ENCODE results near the gene SPIB. TPM values are rescaled to one million over a fixed set of nuclear protein-coding genes. Genes with fewer than 3 reads are reported as not detected.

The SPIB gene
- total RNA-seq: 1.7 and 2.5 TPM in 2 replicates
- long read RNA-seq: 0 reads

GRCh38 chr19:50418176-50419021 is at the start of gene SPIB:
SPIB (plus strand) TSS chr19:50418938; CDS start chr19:50418963, 25 bp downstream.
- H3K27ac Mint-ChIP-seq: no peak within 1 kb of the TSS
- DNase-seq (ENCODE audit: low spot score, unreplicated experiment): no peak
- H3K4me1 Mint-ChIP-seq (ENCODE audit: low read depth): peaks cover 9% of the 10 kb centered on the region
- no peaks in the 10 kb centered on the region for H3K36me3 Mint-ChIP-seq (ENCODE audit: insufficient read depth)
- TF ChIP-seq, protein P1, sequence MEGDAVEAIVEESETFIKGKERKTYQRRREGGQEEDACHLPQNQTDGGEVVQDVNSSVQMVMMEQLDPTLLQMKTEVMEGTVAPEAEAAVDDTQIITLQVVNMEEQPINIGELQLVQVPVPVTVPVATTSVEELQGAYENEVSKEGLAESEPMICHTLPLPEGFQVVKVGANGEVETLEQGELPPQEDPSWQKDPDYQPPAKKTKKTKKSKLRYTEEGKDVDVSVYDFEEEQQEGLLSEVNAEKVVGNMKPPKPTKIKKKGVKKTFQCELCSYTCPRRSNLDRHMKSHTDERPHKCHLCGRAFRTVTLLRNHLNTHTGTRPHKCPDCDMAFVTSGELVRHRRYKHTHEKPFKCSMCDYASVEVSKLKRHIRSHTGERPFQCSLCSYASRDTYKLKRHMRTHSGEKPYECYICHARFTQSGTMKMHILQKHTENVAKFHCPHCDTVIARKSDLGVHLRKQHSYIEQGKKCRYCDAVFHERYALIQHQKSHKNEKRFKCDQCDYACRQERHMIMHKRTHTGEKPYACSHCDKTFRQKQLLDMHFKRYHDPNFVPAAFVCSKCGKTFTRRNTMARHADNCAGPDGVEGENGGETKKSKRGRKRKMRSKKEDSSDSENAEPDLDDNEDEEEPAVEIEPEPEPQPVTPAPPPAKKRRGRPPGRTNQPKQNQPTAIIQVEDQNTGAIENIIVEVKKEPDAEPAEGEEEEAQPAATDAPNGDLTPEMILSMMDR (IDR thresholded peaks at IDR 0.05; ENCODE audit: unreplicated experiment): no peak
- no peaks in the 10 kb centered on the region for H3K9me3 Mint-ChIP-seq (ENCODE audit: low read depth)
- peaks cover 26% of the 10 kb centered on the region for H3K27me3 Mint-ChIP-seq
- H3K4me3 Mint-ChIP-seq (ENCODE audit: low read depth): peak within 1 kb of the TSS; percentile 35

- Mint-ChIP-seq H3K27ac (no peak overlapping the region), H3K9me3 (ENCODE audit: low read depth) (no peaks in the 10 kb centered on the region), H3K27me3 (no peaks in the 10 kb centered on the region), H3K4me3 (ENCODE audit: low read depth) (no peak overlapping the region), H3K36me3 (ENCODE audit: insufficient read depth) (peaks cover 2% of the 10 kb centered on the region), H3K4me1 (ENCODE audit: low read depth) (peaks cover 6% of the 10 kb centered on the region)
- TF ChIP-seq, protein P1 (IDR thresholded peaks at IDR 0.05; ENCODE audit: unreplicated experiment): no peak
- no peak for DNase-seq (ENCODE audit: low spot score, unreplicated experiment)
Observed at GRCh38 chr19:50371914-50372475, 46.7 kb upstream of the SPIB start.

- peak within 1 kb of the TSS; percentile 100 for H3K4me3 Mint-ChIP-seq (ENCODE audit: low read depth)
- peaks cover 20% of the 10 kb centered on the region for H3K36me3 Mint-ChIP-seq (ENCODE audit: insufficient read depth)
- H3K27ac Mint-ChIP-seq: peak within 1 kb of the TSS; percentile 100
- peaks cover 2% of the 10 kb centered on the region for H3K4me1 Mint-ChIP-seq (ENCODE audit: low read depth)
- no peaks in the 10 kb centered on the region for H3K27me3 Mint-ChIP-seq
- TF ChIP-seq, protein P1 (IDR thresholded peaks at IDR 0.05; ENCODE audit: unreplicated experiment): no peak
- peak; percentile 77 for DNase-seq (ENCODE audit: low spot score, unreplicated experiment)
- no peaks in the 10 kb centered on the region for H3K9me3 Mint-ChIP-seq (ENCODE audit: low read depth)
Observed at GRCh38 chr19:50376166-50377050, 42.3 kb upstream of the SPIB start, which contains the start of gene NR1H2. NR1H2 (plus strand) TSS chr19:50376457; CDS start chr19:50377606, 1,149 bp downstream.

DNA sequence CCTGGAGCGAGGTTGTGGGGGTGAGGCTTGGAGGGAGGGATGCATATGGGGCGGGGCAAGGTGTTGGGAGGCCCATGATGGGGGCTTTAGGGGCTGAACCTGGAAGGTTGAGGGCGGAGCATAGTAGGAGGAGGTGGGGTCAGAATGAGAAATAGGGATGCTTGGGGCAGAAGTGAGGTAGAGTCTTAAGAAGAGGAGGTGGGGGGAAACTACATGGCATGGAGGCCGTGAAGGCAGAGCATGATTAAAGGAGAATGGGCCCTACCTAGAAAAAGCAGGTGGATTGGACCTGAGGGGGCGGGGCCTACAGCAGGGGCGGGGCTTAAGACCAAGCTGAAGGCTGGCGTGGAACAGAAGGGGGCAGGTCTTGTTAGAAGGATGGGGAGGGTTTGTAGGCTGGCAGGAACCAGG is 41.7 kb upstream of the SPIB start:
- Mint-ChIP-seq H3K9me3 (ENCODE audit: low read depth) (no peaks in the 10 kb centered on the region), H3K27ac (no peak overlapping the region), H3K27me3 (no peaks in the 10 kb centered on the region), H3K4me1 (ENCODE audit: low read depth) (peaks cover 2% of the 10 kb centered on the region), H3K4me3 (ENCODE audit: low read depth) (peak overlapping the region; percentile 66), H3K36me3 (ENCODE audit: insufficient read depth) (peaks cover 21% of the 10 kb centered on the region)
- TF ChIP-seq, protein P1 (IDR thresholded peaks at IDR 0.05; ENCODE audit: unreplicated experiment): no peak
- no peak for DNase-seq (ENCODE audit: low spot score, unreplicated experiment)

DNA sequence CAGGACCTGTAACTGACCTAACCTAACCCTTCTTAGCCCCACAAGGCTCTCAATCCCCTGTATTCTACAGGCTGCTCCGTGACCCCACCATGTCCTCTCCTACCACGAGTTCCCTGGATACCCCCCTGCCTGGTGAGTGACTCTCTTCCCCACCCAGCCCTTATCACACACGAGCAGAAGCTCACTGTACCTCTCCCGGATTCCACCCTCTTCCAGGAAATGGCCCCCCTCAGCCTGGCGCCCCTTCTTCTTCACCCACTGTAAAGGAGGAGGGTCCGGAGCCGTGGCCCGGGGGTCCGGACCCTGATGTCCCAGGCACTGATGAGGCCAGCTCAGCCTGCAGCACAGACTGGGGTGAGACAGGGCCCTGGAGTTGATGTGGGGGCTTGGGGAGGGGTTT is 41.2 kb upstream of the SPIB start:
- peaks cover 21% of the 10 kb centered on the region for H3K36me3 Mint-ChIP-seq (ENCODE audit: insufficient read depth)
- TF ChIP-seq, protein P1 (IDR thresholded peaks at IDR 0.05; ENCODE audit: unreplicated experiment): no peak
- H3K27ac Mint-ChIP-seq: no peak overlapping the region
- peaks cover 2% of the 10 kb centered on the region for H3K4me1 Mint-ChIP-seq (ENCODE audit: low read depth)
- H3K9me3 Mint-ChIP-seq (ENCODE audit: low read depth): no peaks in the 10 kb centered on the region
- no peaks in the 10 kb centered on the region for H3K27me3 Mint-ChIP-seq
- peak overlapping the region; percentile 66 for H3K4me3 Mint-ChIP-seq (ENCODE audit: low read depth)
- no peak for DNase-seq (ENCODE audit: low spot score, unreplicated experiment)

Data from progenitor cell of endocrine pancreas (in vitro differentiated cells).